HG02623 (cell line): ENCODE results near the gene DNAI2.

Experiments used
- ATAC-seq: cut with Tn5 transposase; IDR thresholded peaks from one replicate; pipeline ENCODE4 v1.9.1; 2021; ENCODE audit warnings: moderate library complexity; ENCODE audit not compliant: unreplicated experiment

DNAI2 gene

GRCh38 chr17:74357466-74357809, 83.4 kb downstream of the DNAI2 start:
- no peak for ATAC-seq

GRCh38 chr17:74358697-74359096, 84.7 kb downstream of the DNAI2 start:
- no peak for ATAC-seq

GRCh38 chr17:74359916-74360315, 85.9 kb downstream of the DNAI2 start:
- no peak for ATAC-seq

- ATAC-seq, result no peak
Measured at GRCh38 chr17:74360899-74361229, 86.8 kb downstream of the DNAI2 start.

GRCh38 chr17:74361230-74362068, 87.4 kb downstream of the DNAI2 start, which contains the start of gene BTBD17:
TSS of gene BTBD17 (minus strand) at chr17:74361868. CDS start at chr17:74361819, 49 bp downstream.
- ATAC-seq, result no peak

GRCh38 chr17:74362069-74362405, 88.0 kb downstream of the DNAI2 start:
- no peak for ATAC-seq

- no peak for ATAC-seq
Measured at GRCh38 chr17:74362810-74363498, 88.9 kb downstream of the DNAI2 start.
